Stimulated activated CD4-positive, alpha-beta T cell treated with anti-CD3 and anti-CD28 coated beads, TNF-alpha, amount 100 ng/mL, for 4 hours (primary cell): Measurements from ENCODE around the gene GPA33.

Experiments used
- DNase-seq, 3 experiments: peaks; one replicate each; pipeline ENCODE4 v3.0.0-alpha.2; 2020; ENCODE audit warnings: low read depth in 3 of 3

Gene GPA33

GRCh38 chr1:167117225-167117624 lies 27.0 kb upstream of the GPA33 start:
- no peak for DNase-seq

- DNase-seq = no peak
Measured at GRCh38 chr1:167116174-167116573, 26.0 kb upstream of the GPA33 start.

GRCh38 chr1:167115655-167116054 lies 25.5 kb upstream of the GPA33 start:
- no peak for DNase-seq

- DNase-seq = no peak
Measured at GRCh38 chr1:167114725-167115124, 24.5 kb upstream of the GPA33 start.

- no peak for DNase-seq
Measured at GRCh38 chr1:167111868-167112709, 21.9 kb upstream of the GPA33 start.

- DNase-seq = no peak
Measured at GRCh38 chr1:167110586-167110985, 20.4 kb upstream of the GPA33 start.

- no peak for DNase-seq
Measured at GRCh38 chr1:167109125-167109524, 18.9 kb upstream of the GPA33 start.

GRCh38 chr1:167107456-167107855 lies 17.3 kb upstream of the GPA33 start:
- DNase-seq = no peak

GRCh38 chr1:167106119-167106461 lies 15.9 kb upstream of the GPA33 start:
- no peak for DNase-seq

- DNase-seq = no peak
Measured at GRCh38 chr1:167105271-167106118, 15.3 kb upstream of the GPA33 start.

- DNase-seq = no peak
Measured at GRCh38 chr1:167104256-167104633, 14.1 kb upstream of the GPA33 start.

GRCh38 chr1:167102906-167103573 lies 12.9 kb upstream of the GPA33 start:
- DNase-seq = no peak

GRCh38 chr1:167101754-167102153 lies 11.6 kb upstream of the GPA33 start:
- DNase-seq = no peak

GRCh38 chr1:167100730-167101129 lies 10.6 kb upstream of the GPA33 start:
- no peak for DNase-seq

- DNase-seq = no peak
Measured at GRCh38 chr1:167099851-167100250, 9.7 kb upstream of the GPA33 start.

- no peak for DNase-seq
Measured at GRCh38 chr1:167095368-167095767, 5.2 kb upstream of the GPA33 start.

- DNase-seq = no peak
Measured at GRCh38 chr1:167094690-167095089, 4.5 kb upstream of the GPA33 start.

- DNase-seq = no peak
Measured at GRCh38 chr1:167093846-167094516, 3.8 kb upstream of the GPA33 start, which contains the start of gene STYXL2. Gene STYXL2, plus strand, starts transcription at chr1:167094075. Its CDS starts 775 bp downstream, at chr1:167094850.

GRCh38 chr1:167092653-167093052 lies 2.5 kb upstream of the GPA33 start:
- DNase-seq = no peak

GRCh38 chr1:167089939-167090313 lies 251 bp downstream of the GPA33 start:
- DNase-seq = no peak

- DNase-seq = no peak
Measured at GRCh38 chr1:167088746-167089417, 1.3 kb downstream of the GPA33 start.
